H1 (cell line): Measurements from ENCODE around the gene TYRO3. TPM values are rescaled to one million over a fixed set of nuclear protein-coding genes. Genes with fewer than 3 reads are reported as not detected.

ENCODE experiments used
- BCL11A ChIP-seq, 2 experiments: IDR thresholded peaks; one replicate each; pipeline ENCODE4 v1.6.1; 2011; ENCODE audit warnings: low read depth in 2 of 2, low read length in 2 of 2, mild to moderate bottlenecking in 2 of 2
- CBX8 ChIP-seq: fragments of 300-800, 300-1000 bp; sonication (generic); IDR thresholded peaks from 2 replicates; pipeline ENCODE4 v1.7.1; 2016; ENCODE audit warnings: low read depth, low read length, borderline replicate concordance
- CREB1 ChIP-seq: IDR thresholded peaks from 2 replicates; pipeline ENCODE4 v1.6.1; 2012; ENCODE audit warnings: inconsistent platforms
- EP300 ChIP-seq, 2 experiments: IDR thresholded peaks; 1 replicate in 1 of 2; 2 replicates in 1 of 2; pipeline ENCODE4 v1.6.1; 2011 to 2012; ENCODE audit warnings: low read depth in 2 of 2, low read length in 2 of 2, mild to moderate bottlenecking in 2 of 2, borderline replicate concordance in 1 of 2, inconsistent platforms in 1 of 2, moderate library complexity in 1 of 2
- SRF ChIP-seq: IDR thresholded peaks from 2 replicates; pipeline ENCODE4 v1.6.1; 2011; ENCODE audit warnings: mild to moderate bottlenecking, low read depth, low read length, moderate library complexity
- SUZ12 ChIP-seq: fragments of 200-600 bp; sonication (generic); IDR thresholded peaks from 2 replicates; pipeline ENCODE4 v1.6.1; 2012; ENCODE audit warnings: mild to moderate bottlenecking, inconsistent platforms, low read length, moderate library complexity, mixed read lengths
- polyA plus RNA-seq, 7 experiments: library from polyadenylated mRNA; depleted of rRNA in 3 of 7; stranded (reverse) in 5 of 7; unstranded in 2 of 7; fragments of >200 nt in 5 of 7; fragments of 200-250 nt in 2 of 7; gene quantifications; 1 replicate in 5 of 7; 2 replicates in 1 of 7; 4 replicates in 1 of 7; pipeline versions ENCODE4 v1.2.1 to v1.2.3, GENCODE V29; 2011 to 2013; ENCODE audit warnings: missing spikeins in 2 of 7, mixed read lengths in 2 of 7
- total RNA-seq: library from RNA; stranded (reverse); fragmentation: NEBNext Ultra II Directional; extraction: Animal tissue kit (Norgen Biotek cat#: 25700); gene quantifications from 2 replicates; pipeline ENCODE4 v1.2.1, GENCODE V29; 2021
- TF ChIP-seq, protein P1 (sequence below): fragments of 300-600 bp; sonication (generic); IDR thresholded peaks from 2 replicates; pipeline ENCODE4 v1.7.1; 2012; ENCODE audit warnings: low read length, moderate library complexity, mild to moderate bottlenecking, inconsistent platforms; ENCODE audit not compliant: insufficient replicate concordance

TYRO3 gene
- total and polyA plus RNA-seq, 2 of the 8 experiments (the other 6 are each of a cell fraction or from before 2014, with no cell fraction given) = 82.7 to 98.8 TPM

DNA sequence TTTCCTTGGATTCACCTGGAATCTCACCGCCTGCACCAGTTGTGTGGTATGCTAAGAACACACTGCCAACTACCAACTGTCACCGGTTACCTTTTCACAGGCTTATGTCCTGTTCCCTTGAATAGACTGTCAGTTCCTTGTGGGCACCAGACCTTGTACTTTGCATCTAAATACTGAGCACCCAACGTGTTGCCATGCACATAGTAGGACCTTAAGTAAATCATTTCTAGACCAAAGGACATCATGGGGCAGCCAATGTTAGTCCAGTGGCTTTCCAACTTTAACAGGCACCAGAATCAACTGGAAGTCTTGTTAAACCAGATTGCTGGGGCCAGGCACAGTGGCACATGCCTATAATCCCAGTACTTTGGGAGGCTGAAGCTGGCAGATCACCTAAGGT is 13.8 kb upstream of the TYRO3 start (continued):
- TF ChIP-seq, protein P1, sequence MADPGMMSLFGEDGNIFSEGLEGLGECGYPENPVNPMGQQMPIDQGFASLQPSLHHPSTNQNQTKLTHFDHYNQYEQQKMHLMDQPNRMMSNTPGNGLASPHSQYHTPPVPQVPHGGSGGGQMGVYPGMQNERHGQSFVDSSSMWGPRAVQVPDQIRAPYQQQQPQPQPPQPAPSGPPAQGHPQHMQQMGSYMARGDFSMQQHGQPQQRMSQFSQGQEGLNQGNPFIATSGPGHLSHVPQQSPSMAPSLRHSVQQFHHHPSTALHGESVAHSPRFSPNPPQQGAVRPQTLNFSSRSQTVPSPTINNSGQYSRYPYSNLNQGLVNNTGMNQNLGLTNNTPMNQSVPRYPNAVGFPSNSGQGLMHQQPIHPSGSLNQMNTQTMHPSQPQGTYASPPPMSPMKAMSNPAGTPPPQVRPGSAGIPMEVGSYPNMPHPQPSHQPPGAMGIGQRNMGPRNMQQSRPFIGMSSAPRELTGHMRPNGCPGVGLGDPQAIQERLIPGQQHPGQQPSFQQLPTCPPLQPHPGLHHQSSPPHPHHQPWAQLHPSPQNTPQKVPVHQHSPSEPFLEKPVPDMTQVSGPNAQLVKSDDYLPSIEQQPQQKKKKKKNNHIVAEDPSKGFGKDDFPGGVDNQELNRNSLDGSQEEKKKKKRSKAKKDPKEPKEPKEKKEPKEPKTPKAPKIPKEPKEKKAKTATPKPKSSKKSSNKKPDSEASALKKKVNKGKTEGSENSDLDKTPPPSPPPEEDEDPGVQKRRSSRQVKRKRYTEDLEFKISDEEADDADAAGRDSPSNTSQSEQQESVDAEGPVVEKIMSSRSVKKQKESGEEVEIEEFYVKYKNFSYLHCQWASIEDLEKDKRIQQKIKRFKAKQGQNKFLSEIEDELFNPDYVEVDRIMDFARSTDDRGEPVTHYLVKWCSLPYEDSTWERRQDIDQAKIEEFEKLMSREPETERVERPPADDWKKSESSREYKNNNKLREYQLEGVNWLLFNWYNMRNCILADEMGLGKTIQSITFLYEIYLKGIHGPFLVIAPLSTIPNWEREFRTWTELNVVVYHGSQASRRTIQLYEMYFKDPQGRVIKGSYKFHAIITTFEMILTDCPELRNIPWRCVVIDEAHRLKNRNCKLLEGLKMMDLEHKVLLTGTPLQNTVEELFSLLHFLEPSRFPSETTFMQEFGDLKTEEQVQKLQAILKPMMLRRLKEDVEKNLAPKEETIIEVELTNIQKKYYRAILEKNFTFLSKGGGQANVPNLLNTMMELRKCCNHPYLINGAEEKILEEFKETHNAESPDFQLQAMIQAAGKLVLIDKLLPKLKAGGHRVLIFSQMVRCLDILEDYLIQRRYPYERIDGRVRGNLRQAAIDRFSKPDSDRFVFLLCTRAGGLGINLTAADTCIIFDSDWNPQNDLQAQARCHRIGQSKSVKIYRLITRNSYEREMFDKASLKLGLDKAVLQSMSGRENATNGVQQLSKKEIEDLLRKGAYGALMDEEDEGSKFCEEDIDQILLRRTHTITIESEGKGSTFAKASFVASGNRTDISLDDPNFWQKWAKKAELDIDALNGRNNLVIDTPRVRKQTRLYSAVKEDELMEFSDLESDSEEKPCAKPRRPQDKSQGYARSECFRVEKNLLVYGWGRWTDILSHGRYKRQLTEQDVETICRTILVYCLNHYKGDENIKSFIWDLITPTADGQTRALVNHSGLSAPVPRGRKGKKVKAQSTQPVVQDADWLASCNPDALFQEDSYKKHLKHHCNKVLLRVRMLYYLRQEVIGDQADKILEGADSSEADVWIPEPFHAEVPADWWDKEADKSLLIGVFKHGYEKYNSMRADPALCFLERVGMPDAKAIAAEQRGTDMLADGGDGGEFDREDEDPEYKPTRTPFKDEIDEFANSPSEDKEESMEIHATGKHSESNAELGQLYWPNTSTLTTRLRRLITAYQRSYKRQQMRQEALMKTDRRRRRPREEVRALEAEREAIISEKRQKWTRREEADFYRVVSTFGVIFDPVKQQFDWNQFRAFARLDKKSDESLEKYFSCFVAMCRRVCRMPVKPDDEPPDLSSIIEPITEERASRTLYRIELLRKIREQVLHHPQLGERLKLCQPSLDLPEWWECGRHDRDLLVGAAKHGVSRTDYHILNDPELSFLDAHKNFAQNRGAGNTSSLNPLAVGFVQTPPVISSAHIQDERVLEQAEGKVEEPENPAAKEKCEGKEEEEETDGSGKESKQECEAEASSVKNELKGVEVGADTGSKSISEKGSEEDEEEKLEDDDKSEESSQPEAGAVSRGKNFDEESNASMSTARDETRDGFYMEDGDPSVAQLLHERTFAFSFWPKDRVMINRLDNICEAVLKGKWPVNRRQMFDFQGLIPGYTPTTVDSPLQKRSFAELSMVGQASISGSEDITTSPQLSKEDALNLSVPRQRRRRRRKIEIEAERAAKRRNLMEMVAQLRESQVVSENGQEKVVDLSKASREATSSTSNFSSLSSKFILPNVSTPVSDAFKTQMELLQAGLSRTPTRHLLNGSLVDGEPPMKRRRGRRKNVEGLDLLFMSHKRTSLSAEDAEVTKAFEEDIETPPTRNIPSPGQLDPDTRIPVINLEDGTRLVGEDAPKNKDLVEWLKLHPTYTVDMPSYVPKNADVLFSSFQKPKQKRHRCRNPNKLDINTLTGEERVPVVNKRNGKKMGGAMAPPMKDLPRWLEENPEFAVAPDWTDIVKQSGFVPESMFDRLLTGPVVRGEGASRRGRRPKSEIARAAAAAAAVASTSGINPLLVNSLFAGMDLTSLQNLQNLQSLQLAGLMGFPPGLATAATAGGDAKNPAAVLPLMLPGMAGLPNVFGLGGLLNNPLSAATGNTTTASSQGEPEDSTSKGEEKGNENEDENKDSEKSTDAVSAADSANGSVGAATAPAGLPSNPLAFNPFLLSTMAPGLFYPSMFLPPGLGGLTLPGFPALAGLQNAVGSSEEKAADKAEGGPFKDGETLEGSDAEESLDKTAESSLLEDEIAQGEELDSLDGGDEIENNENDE = no peak
- TF ChIP-seq BCL11A (IDR thresholded peaks at IDR 0.05; ENCODE audit: low read depth in 2 of 2, low read length in 2 of 2) (no peak), CREB1 (no peak), CBX8 (no peak), SRF (no peak), SUZ12 (no peak), EP300 (IDR thresholded peaks at IDR 0.05; ENCODE audit: borderline replicate concordance in 1 of 2, low read depth in 2 of 2, low read length in 2 of 2) (no peak)
